OCI-LY3 (cell line): ENCODE results near the gene SPSB1.

ENCODE experiments used
- CTCF ChIP-seq: fragments of 200-600, 300-600 bp; sonication (generic); IDR thresholded peaks from 2 replicates; pipeline ENCODE4 v1.5.1; 2014; ENCODE audit warnings: antibody characterized with exemption, low read length, low read depth
- EZH2phosphoT487 ChIP-seq: fragments of 200-600 bp; shearing (Covaris generic); IDR thresholded peaks from 2 replicates; pipeline ENCODE4 v1.6.1; 2018; ENCODE audit warnings: antibody characterized with exemption, mixed run types, low read depth

GRCh38 chr1:9275161-9275560, 17.5 kb upstream of the SPSB1 start:
- no peak for TF ChIP-seq CTCF
- no peak for TF ChIP-seq EZH2phosphoT487
